Astrocyte of the cerebellum (primary cell): ENCODE data around the gene KRTAP1-4.
"Not testable (repeated sequence)": the region's sequence is repeated elsewhere in the genome, so short reads cannot be mapped to it uniquely, and the experiment has no call there.

Source experiments
- DNase-seq: peaks from one replicate; pipeline ENCODE4 v3.0.0-alpha.2; 2011; ENCODE audit warnings: low read depth
- H3K4me3 ChIP-seq: 2 replicates; pipeline ENCODE4 v1.5.1; 2011; ENCODE audit warnings: mild to moderate bottlenecking, low read depth, low read length, moderate library complexity
- CTCF ChIP-seq: IDR thresholded peaks from 2 replicates; pipeline ENCODE4 v1.5.1; 2012; ENCODE audit warnings: low read length, low read depth, moderate library complexity, mild to moderate bottlenecking; ENCODE audit errors: missing control alignments
- in situ Hi-C: cut with HindIII; loops from 2 replicates; pipeline ENCODE4 v1.10.0; 2017; ENCODE audit warnings: low sequenced_read_pairs

The KRTAP1-4 gene

GRCh38 chr17:41065829-41066624, 36.0 kb upstream of the KRTAP1-4 start, which contains the start of gene KRTAP2-4:
Gene KRTAP2-4, minus strand, starts transcription at chr17:41065879. Its CDS starts 34 bp downstream, at chr17:41065845.
- H3K4me3 ChIP-seq: no peak within 1 kb of the TSS
- no peak for TF ChIP-seq CTCF
- in situ Hi-C loops: no loop called here
- no peak for DNase-seq

- in situ Hi-C loops, DNase-seq, H3K4me3 ChIP-seq: not testable (repeated sequence)
These were observed 35.2 kb upstream of the KRTAP1-4 start for GRCh38 chr17:41065016-41065689.

GRCh38 chr17:41064301-41064700, 34.3 kb upstream of the KRTAP1-4 start:
- TF ChIP-seq CTCF: no peak
- no peak for DNase-seq
- H3K4me3 ChIP-seq: no peak overlapping the region
- in situ Hi-C loops: no loop called here

GRCh38 chr17:41063449-41063848, 33.5 kb upstream of the KRTAP1-4 start:
- TF ChIP-seq CTCF: no peak
- in situ Hi-C loops: no loop called here
- H3K4me3 ChIP-seq: no peak overlapping the region
- DNase-seq: no peak

GRCh38 chr17:41061964-41062363, 32.0 kb upstream of the KRTAP1-4 start:
- TF ChIP-seq CTCF: no peak
- in situ Hi-C loops: no loop called here
- peak; percentile 79 for DNase-seq
- no peak overlapping the region for H3K4me3 ChIP-seq

GRCh38 chr17:41060052-41060604, 30.1 kb upstream of the KRTAP1-4 start, which contains the start of gene KRTAP2-3:
Gene KRTAP2-3, minus strand, starts transcription at chr17:41060114. Its CDS starts 64 bp downstream, at chr17:41060050.
- TF ChIP-seq CTCF: no peak
- in situ Hi-C loops: no loop called here
- DNase-seq: peak; percentile 82
- H3K4me3 ChIP-seq: no peak within 1 kb of the TSS

GRCh38 chr17:41059276-41060051, 29.5 kb upstream of the KRTAP1-4 start:
- in situ Hi-C loops, H3K4me3 ChIP-seq: not testable (repeated sequence)
- peak; percentile 57 for DNase-seq
